ENCODE results near the gene THY1.

Gene THY1

GRCh38 chr11:119375337-119376196, 47.4 kb downstream of the THY1 start:
- DNase-seq (ENCODE audit: low read depth, low spot score), result no peak
- H3K4me3 ChIP-seq (ENCODE audit: low read length), result no peak overlapping the region

- no peak for DNase-seq (ENCODE audit: low read depth, low spot score)
- no peak overlapping the region for H3K4me3 ChIP-seq (ENCODE audit: low read length)
These were observed 48.2 kb downstream of the THY1 start for GRCh38 chr11:119374632-119375336.

DNA sequence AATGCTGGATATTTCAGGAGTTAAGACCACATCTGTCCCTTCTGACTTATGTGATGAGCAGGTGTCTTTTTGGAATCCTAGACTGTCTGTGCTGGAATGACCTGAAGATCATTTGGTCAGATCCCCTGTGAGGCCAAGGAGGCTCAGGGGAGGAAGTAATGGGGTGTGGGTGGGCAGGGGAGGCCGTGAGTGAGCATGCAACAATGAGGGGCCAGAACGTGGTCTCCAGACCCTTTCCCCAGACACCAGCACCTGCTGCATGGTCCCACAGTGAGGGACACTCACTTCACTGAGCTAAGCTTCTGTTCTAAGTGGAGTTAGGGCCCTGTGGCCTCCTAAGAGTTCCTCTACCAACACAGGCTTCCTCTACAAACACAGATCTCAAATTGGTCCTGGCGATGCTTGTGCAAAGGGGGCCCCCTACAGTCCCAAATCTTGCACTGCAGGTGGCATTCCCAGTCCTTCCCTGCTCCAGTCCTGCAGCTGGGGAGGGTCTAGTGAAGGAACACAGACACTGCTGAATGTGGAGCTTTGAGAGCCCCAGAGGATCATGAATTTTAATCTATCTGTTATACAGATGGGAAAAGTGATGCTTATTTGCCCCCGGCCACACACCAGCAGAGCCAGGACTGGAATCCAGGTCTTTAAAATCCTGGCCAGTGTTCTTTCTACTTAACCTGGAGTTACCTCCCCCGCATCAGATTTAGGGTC, 48.9 kb downstream of the THY1 start:
- H3K4me3 ChIP-seq (ENCODE audit: low read length), result no peak overlapping the region
- peak; percentile 24 for DNase-seq (ENCODE audit: low read depth, low spot score)

GRCh38 chr11:119373059-119373920, 49.7 kb downstream of the THY1 start:
- DNase-seq (ENCODE audit: low read depth, low spot score), result no peak
- H3K4me3 ChIP-seq (ENCODE audit: low read length), result no peak overlapping the region

- no peak overlapping the region for H3K4me3 ChIP-seq (ENCODE audit: low read length)
- DNase-seq (ENCODE audit: low read depth, low spot score), result no peak
These were observed 50.5 kb downstream of the THY1 start for GRCh38 chr11:119372260-119373058.

DNA sequence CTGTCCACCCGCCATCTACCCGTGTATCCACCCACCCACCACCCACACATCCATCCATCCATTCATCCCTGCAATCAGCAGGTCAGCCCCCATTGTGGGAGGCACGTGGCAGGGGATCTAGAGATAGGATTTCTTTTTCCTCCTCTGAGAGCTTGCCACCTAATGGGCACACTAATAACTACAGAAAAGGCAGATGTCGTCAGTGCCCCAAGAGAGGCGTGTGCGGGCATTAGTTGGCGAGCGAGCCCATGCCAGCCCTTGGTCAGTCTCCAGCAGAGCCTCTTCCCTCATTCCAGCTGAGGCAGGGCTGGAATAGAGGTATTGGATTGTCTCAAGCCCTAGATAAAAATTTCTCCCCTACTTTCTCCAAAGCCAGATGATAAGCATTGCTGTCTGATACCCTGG, 51.2 kb downstream of the THY1 start:
- no peak overlapping the region for H3K4me3 ChIP-seq (ENCODE audit: low read length)
- DNase-seq (ENCODE audit: low read depth, low spot score), result no peak

DNA sequence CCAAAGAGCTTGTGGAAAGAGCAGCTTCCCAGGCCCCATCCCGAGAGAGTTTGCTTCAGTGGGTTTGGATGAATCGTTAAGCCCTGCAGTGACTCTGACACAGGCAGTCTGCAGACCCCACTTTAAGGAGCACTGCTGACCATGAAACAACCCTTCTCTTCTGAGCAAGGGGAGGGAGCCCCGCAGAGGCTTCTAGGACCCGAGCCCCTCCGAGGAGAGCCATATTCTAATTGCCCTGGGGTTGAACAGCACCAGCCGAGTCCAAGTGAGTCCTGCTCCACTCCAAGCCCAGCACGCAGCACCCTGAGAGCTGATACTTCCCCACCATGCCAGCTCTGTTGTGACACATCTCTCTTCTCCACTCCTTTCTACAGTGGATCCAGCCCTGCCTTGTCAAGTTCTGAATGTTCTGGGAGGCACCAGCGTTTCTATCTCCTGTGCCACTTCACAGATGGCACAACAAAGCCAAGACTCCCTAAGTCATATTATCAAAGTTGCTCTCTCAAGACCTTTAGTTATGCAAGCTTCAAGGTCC, 51.8 kb downstream of the THY1 start:
- no peak overlapping the region for H3K4me3 ChIP-seq (ENCODE audit: low read length)

GRCh38 chr11:119370486-119371046, 52.4 kb downstream of the THY1 start:
- no peak overlapping the region for H3K4me3 ChIP-seq (ENCODE audit: low read length)
- no peak for DNase-seq (ENCODE audit: low read depth, low spot score)

More for the DNA sequence above, 51.8 kb downstream of the THY1 start:
- no peak for DNase-seq (ENCODE audit: low read depth, low spot score)

GRCh38 chr11:119369132-119369925, 53.6 kb downstream of the THY1 start:
- no peak overlapping the region for H3K4me3 ChIP-seq (ENCODE audit: low read length)
- no peak for DNase-seq (ENCODE audit: low read depth, low spot score)

DNA sequence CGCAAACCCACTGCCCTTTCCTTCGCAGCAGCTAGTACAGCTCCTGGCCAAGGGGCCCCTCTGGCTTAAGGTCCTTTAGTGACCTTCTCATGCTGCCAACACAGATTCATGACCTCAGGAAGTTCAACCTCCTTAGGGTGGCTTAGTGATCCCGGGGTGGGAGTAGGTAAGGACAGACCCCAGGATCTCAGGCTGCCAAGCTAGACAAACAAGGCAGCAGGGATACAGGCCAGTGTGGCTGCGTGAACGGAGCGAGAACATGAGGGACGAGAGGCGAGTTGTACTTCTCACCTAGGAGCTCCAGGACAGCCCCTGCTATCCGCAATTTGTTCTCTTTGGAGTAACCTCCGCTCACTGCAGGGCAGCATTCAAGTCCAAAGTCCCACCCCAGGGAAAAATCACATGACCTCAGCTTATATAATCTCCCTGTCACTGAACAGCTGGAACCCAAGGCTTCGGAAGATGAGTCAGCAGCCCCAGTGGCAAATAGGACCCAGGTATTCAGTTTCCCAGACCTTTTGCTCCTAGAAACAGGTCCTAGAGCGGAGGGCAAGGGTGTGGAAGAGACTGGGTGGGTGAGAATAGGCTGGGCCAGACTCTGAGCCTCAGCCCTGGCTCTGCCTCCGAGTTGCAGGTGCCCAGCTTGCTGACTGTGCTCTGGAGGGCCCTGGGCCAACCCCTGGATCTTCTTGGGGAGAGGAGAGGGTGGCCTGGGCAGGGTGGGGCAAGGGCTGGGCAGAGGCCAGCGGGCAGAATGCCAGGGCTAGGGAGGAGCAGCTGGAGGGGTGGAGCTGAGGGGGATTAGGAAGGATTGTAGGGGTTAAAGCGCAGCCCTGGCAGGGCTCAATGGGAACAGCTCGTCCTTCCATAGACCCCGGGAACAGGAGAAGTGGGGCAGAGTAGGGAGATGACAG, 54.6 kb downstream of the THY1 start:
- no peak overlapping the region for H3K4me3 ChIP-seq (ENCODE audit: low read length)
- DNase-seq (ENCODE audit: low read depth, low spot score), result no peak

DNA sequence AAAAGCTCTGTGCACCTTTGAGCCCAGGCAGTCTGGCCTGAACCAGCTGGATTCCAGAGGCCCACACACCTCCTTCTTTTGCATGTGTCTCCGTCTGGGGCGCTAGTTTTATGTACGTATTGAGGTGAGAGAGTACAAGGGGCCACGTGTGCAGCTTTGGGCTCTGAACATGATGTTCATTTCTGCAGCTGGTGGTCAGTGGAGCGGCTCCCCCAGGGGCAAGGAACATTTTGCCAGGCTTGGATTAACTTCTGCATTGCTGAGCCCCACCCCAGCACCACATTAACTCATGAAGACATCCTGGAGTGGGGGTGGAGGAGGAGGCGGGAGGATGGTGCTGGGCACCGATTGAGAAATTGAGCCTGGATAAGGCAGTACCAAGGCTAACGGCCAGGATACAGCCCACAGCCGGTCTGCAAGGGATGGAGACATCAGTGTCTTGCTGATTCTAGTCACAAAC, 55.3 kb downstream of the THY1 start:
- DNase-seq (ENCODE audit: low read depth, low spot score), result no peak
- no peak overlapping the region for H3K4me3 ChIP-seq (ENCODE audit: low read length)
